ENCODE data around the gene TARBP2. TPM values are rescaled to one million over a fixed set of nuclear protein-coding genes. Genes with fewer than 3 reads are reported as not detected.

Gene TARBP2
- total RNA-seq, 2 donors from 2014 or later = 23.4 to 45.7 TPM

DNA sequence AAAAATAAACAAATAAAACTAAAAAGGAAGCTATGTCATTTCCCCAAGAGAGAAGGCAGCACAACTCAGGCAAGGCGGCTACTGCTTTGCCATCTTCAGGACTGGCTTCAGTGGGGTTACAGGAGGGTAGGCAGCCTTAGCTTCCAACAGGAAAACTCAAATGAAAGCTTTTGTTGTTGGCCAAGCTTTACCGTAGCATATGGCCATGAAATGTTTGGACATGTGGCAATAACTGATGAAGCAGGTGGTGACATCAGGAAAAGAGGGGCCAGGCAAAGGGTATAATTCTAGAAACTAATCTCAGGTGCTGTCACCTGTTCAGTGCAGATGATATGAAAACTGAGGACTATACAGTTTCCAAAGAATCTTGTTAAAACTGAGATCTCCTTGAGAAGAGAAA, 29.0 kb downstream of the TARBP2 start:
- no peak for DNase-seq (ENCODE audit: low spot score)
- H3K27ac ChIP-seq = no peak overlapping the region
- TF ChIP-seq, protein P1, sequence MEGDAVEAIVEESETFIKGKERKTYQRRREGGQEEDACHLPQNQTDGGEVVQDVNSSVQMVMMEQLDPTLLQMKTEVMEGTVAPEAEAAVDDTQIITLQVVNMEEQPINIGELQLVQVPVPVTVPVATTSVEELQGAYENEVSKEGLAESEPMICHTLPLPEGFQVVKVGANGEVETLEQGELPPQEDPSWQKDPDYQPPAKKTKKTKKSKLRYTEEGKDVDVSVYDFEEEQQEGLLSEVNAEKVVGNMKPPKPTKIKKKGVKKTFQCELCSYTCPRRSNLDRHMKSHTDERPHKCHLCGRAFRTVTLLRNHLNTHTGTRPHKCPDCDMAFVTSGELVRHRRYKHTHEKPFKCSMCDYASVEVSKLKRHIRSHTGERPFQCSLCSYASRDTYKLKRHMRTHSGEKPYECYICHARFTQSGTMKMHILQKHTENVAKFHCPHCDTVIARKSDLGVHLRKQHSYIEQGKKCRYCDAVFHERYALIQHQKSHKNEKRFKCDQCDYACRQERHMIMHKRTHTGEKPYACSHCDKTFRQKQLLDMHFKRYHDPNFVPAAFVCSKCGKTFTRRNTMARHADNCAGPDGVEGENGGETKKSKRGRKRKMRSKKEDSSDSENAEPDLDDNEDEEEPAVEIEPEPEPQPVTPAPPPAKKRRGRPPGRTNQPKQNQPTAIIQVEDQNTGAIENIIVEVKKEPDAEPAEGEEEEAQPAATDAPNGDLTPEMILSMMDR (IDR thresholded peaks at IDR 0.05) = no peak
- TF ChIP-seq POLR2A (IDR thresholded peaks at IDR 0.05) = no peak
- no peak for TF ChIP-seq POLR2AphosphoS5 (IDR thresholded peaks at IDR 0.05)
- H3K27me3 ChIP-seq (replicated peaks; ENCODE audit: insufficient read depth) = no peaks in the 10 kb centered on the region
- H3K4me1 ChIP-seq (replicated peaks) = no peaks in the 10 kb centered on the region
- H3K36me3 ChIP-seq = peaks cover 0 to 4% of the 10 kb centered on the region in 2 donors
- 94% methylated on average over 2 of the region's 2 CpGs for WGBS
- no peak overlapping the region for H3K4me3 ChIP-seq
- H3K9me3 ChIP-seq = no peaks in the 10 kb centered on the region
- intact Hi-C loops (cut with DNase I) = no loop called here

DNA sequence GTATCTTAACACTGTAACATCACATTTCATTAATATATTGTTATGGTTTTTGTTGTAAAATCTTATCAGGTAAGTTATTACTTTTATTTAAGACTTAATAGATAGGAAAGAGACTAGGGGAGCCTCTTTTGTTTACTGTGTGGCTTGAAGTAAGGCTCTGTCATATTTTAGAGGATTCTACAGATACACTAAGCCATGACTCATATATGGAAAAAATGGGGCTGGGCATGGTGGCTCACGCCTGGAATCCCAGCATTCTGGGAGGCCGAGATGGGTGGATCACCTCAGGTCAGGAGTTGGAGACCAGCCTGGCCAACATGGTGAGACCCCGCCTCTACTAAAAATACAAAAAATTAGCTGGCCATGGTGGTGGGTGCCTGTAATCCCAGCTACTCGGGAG, 29.8 kb downstream of the TARBP2 start:
- TF ChIP-seq, protein P1 (IDR thresholded peaks at IDR 0.05) = no peak
- TF ChIP-seq POLR2AphosphoS5 (IDR thresholded peaks at IDR 0.05) (no peak), POLR2A (IDR thresholded peaks at IDR 0.05) (no peak)
- Histone ChIP-seq H3K4me3 (no peak overlapping the region), H3K9me3 (no peaks in the 10 kb centered on the region), H3K36me3 (peaks cover 0 to 6% of the 10 kb centered on the region in 2 donors), H3K27ac (no peak overlapping the region), H3K4me1 (replicated peaks) (no peaks in the 10 kb centered on the region), H3K27me3 (replicated peaks; ENCODE audit: insufficient read depth) (no peaks in the 10 kb centered on the region)
- no peak for DNase-seq (ENCODE audit: low spot score)
- intact Hi-C loops (cut with DNase I) = no loop called here
- 84% methylated on average over 4 of the region's 4 CpGs for WGBS

DNA sequence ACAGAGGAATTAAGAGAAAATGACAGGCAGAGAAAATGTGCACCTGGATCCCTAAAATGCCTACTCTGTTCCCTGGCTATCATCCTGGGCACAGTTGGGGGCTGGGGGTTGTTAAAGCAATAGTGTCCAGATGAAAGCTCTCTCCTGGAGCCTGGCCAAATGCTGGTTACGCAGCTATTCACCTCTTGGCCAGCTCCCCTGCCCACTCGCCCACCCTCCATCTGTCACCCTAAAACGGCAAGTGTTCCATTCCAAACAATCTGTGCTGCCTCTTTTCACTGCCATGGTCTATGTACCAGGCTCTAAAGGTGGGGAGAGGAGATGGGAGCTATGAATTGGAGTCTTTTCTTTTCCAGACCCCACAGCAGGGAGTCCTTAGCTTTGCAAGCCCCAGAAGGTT, 30.9 kb downstream of the TARBP2 start:
- Histone ChIP-seq H3K9me3 (no peaks in the 10 kb centered on the region), H3K4me1 (replicated peaks) (no peaks in the 10 kb centered on the region), H3K4me3 (no peak overlapping the region), H3K36me3 (peaks cover 0 to 6% of the 10 kb centered on the region in 2 donors), H3K27me3 (replicated peaks; ENCODE audit: insufficient read depth) (no peaks in the 10 kb centered on the region), H3K27ac (no peak overlapping the region)
- TF ChIP-seq POLR2AphosphoS5 (IDR thresholded peaks at IDR 0.05) = no peak
- TF ChIP-seq, protein P1 (IDR thresholded peaks at IDR 0.05) = no peak
- no peak for TF ChIP-seq POLR2A (IDR thresholded peaks at IDR 0.05)
- DNase-seq (ENCODE audit: low spot score) = no peak
- 47% methylated on average over 3 of the region's 3 CpGs for WGBS
- intact Hi-C loops (cut with DNase I) = no loop called here

DNA sequence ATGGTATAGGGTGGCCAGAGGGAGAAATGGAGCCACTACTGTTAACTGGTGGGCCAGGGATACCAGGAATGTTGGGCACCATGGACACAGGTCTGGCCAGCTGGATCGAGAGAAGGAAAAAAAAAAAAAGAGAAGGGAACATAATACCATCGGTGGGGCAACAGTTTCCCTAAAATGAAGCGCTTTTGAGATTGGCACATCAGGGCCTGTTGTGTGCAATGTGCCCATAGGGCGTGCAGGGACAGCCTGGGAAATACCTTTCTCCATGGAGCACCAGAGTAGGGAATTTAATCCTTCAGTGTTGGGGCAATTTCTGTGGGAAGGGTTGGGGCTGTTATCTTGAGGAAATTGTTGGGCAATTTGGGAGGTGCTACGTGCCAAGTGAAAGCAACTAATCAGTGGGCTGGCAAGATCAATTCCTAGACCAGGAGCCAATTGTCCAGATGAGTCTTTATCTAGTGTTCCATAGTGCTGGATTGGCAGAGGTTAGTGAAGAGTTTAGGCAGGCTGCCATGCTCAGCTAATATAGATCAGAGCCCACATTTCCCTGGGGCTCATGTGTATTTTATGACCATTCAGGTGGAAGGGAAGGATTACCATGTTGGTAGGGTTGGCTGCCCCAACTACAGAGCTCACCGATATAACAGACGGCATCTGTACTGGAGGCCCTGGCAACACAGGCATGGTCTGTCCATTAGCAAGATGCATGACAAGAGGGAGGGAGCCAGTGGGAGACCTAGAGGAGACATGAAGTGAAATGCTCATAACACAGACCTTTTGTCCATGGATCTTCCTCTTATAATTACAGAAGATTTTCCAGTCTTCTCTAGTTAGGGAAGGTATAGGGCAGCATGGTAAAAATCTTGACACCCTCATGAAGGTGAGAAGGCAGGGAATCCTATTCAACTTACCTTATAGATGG, 31.7 kb downstream of the TARBP2 start:
- Histone ChIP-seq H3K27me3 (replicated peaks; ENCODE audit: insufficient read depth) (no peaks in the 10 kb centered on the region), H3K4me1 (replicated peaks) (peaks cover 4% of the 10 kb centered on the region), H3K4me3 (no peak overlapping the region), H3K9me3 (no peaks in the 10 kb centered on the region), H3K27ac (no peak overlapping the region), H3K36me3 (peaks cover 0 to 6% of the 10 kb centered on the region in 2 donors)
- TF ChIP-seq POLR2AphosphoS5 (IDR thresholded peaks at IDR 0.05) (no peak), POLR2A (IDR thresholded peaks at IDR 0.05) (no peak)
- TF ChIP-seq, protein P1 (IDR thresholded peaks at IDR 0.05) = no peak
- intact Hi-C loops (cut with DNase I) = no loop called here
- 91% methylated on average over 7 of the region's 7 CpGs for WGBS
- DNase-seq (ENCODE audit: low spot score) = no peak

DNA sequence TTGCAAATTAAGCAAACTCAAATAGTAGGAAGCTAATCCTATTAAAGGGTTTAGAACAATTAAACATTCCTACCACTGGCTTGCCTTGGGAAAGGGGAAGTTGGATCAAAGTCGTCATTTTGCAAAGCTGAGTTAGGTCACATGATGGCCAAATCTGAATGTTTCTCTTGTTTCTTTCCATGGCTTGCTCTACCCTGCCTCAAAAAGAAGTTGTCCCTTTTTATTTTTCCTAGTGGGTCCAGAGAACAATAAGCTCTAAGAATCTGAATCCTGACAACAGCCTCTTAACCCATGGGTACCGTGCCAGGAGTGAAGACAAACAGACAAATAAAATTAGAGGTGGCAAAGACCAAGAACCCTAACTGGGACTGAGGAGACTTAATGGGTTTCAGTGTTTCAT, 32.4 kb downstream of the TARBP2 start:
- DNase-seq (ENCODE audit: low spot score) = no peak
- Histone ChIP-seq H3K4me3 (no peak overlapping the region), H3K4me1 (replicated peaks) (peaks cover 7% of the 10 kb centered on the region), H3K36me3 (peaks cover 0 to 6% of the 10 kb centered on the region in 2 donors), H3K27me3 (replicated peaks; ENCODE audit: insufficient read depth) (no peaks in the 10 kb centered on the region), H3K27ac (no peak overlapping the region), H3K9me3 (no peaks in the 10 kb centered on the region)
- TF ChIP-seq, protein P1 (IDR thresholded peaks at IDR 0.05) = no peak
- no peak for TF ChIP-seq POLR2AphosphoS5 (IDR thresholded peaks at IDR 0.05)
- TF ChIP-seq POLR2A (IDR thresholded peaks at IDR 0.05) = no peak
- WGBS = 51% methylated on average over 2 of the region's 2 CpGs
- intact Hi-C loops (cut with DNase I) = no loop called here
